Measurements from ENCODE around the gene NUAK2. TPM values are rescaled to one million over a fixed set of nuclear protein-coding genes. Genes with fewer than 3 reads are reported as not detected.
A peak's percentile ranks its signal among the peaks of the same experiment; 100 is the strongest.

The NUAK2 gene
- total and polyA plus RNA-seq, 4 donors: 1.3 to 2.4 (median 2.1) TPM

DNA sequence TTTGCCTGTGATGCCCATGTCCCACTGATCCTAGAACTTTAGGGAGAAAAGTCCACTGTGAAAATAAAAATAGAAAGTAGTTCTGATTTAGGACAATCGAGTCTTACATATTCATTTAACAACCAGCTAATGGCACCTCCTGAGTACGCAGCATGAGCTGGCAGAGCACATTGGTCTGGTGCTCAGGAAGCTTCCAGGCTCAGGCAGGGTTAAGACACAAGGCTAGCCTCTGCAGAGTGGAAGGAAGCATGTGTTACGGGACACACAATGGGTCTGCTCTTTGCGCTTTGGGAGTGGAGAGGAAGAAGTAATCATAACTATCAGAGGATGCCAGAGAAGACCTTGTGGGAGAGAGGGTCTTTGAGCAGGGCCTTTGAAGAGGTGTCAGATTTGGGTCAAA, 39.3 kb upstream of the NUAK2 start:
- TF ChIP-seq, protein P1, sequence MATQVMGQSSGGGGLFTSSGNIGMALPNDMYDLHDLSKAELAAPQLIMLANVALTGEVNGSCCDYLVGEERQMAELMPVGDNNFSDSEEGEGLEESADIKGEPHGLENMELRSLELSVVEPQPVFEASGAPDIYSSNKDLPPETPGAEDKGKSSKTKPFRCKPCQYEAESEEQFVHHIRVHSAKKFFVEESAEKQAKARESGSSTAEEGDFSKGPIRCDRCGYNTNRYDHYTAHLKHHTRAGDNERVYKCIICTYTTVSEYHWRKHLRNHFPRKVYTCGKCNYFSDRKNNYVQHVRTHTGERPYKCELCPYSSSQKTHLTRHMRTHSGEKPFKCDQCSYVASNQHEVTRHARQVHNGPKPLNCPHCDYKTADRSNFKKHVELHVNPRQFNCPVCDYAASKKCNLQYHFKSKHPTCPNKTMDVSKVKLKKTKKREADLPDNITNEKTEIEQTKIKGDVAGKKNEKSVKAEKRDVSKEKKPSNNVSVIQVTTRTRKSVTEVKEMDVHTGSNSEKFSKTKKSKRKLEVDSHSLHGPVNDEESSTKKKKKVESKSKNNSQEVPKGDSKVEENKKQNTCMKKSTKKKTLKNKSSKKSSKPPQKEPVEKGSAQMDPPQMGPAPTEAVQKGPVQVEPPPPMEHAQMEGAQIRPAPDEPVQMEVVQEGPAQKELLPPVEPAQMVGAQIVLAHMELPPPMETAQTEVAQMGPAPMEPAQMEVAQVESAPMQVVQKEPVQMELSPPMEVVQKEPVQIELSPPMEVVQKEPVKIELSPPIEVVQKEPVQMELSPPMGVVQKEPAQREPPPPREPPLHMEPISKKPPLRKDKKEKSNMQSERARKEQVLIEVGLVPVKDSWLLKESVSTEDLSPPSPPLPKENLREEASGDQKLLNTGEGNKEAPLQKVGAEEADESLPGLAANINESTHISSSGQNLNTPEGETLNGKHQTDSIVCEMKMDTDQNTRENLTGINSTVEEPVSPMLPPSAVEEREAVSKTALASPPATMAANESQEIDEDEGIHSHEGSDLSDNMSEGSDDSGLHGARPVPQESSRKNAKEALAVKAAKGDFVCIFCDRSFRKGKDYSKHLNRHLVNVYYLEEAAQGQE (IDR thresholded peaks at IDR 0.05): no peak
- TF ChIP-seq, protein P2, sequence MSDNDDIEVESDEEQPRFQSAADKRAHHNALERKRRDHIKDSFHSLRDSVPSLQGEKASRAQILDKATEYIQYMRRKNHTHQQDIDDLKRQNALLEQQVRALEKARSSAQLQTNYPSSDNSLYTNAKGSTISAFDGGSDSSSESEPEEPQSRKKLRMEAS (IDR thresholded peaks at IDR 0.05): peak; percentile 24
- no peak overlapping the region for H3K27ac ChIP-seq (ENCODE audit: low read depth in 1 of 2, low read length in 2 of 2)
- no peaks in the 10 kb centered on the region for H3K4me1 ChIP-seq (ENCODE audit: control insufficient read depth in 4 of 4, insufficient read depth in 4 of 4, low read length in 3 of 4)
- no peak overlapping the region for H3K9ac ChIP-seq (ENCODE audit: low read depth in 1 of 2, low read length in 2 of 2)
- H3K9me3 ChIP-seq (ENCODE audit: control insufficient read depth in 4 of 4, low read length in 3 of 4): no peaks in the 10 kb centered on the region
- H3K36me3 ChIP-seq (ENCODE audit: control insufficient read depth in 4 of 4, insufficient read depth in 3 of 4, low read depth in 1 of 4, low read length in 3 of 4): no peaks in the 10 kb centered on the region
- no peak for DNase-seq (ENCODE audit: low spot score)
- peaks cover 0 to 13% (median 3%) of the 10 kb centered on the region in 4 donors for H3K27me3 ChIP-seq (ENCODE audit: control insufficient read depth in 4 of 4, insufficient read depth in 4 of 4, low read length in 3 of 4)
- 80% methylated on average over 4 of the region's 4 CpGs for WGBS
- H3K4me3 ChIP-seq (ENCODE audit: low read depth in 1 of 3, low read length in 3 of 3): no peak overlapping the region

DNA sequence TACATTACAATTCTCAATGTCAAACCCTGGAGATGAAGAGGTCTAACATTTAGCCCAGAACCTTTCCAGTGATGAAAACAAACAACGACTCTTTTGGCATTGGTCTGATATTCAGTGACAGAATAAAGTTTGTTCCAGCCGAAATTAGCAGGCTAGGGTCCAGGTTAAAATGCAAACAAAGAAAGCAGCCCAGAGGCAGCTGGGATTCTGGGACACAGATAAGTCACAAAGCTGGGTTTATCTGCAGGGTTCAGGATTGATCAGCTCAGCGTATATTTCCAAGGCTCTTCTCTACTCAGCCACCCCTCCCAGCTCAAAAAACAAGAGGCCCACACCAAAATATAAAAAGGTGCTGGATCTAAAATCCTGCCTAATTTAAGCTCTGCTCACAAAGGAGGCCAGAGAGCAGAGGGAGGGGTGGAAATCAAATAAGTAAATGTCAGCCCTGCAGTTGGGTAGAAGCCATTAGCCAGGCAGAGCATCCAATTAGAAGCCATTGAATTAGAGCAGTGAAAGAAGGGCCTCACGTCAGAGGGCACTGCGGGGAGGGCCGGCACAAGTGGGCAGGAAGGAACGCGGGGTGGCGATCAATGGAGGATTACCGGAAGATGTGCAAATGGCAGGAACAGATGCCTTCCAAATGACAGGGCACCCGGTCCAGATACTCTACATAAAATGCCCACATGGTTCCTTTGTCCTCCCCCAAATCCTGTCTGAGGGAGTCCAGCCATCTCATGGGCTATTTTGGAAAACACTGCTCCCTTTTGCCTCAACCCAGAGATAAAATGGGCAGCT, 38.4 kb upstream of the NUAK2 start:
- Histone ChIP-seq H3K36me3 (ENCODE audit: control insufficient read depth in 4 of 4, insufficient read depth in 3 of 4, low read depth in 1 of 4, low read length in 3 of 4) (no peaks in the 10 kb centered on the region), H3K4me1 (ENCODE audit: control insufficient read depth in 4 of 4, insufficient read depth in 4 of 4, low read length in 3 of 4) (no peaks in the 10 kb centered on the region), H3K27ac (ENCODE audit: low read depth in 1 of 2, low read length in 2 of 2) (no peak overlapping the region), H3K9ac (ENCODE audit: low read depth in 1 of 2, low read length in 2 of 2) (no peak overlapping the region), H3K4me3 (ENCODE audit: low read depth in 1 of 3, low read length in 3 of 3) (no peak overlapping the region), H3K27me3 (ENCODE audit: control insufficient read depth in 4 of 4, insufficient read depth in 4 of 4, low read length in 3 of 4) (peaks cover 0 to 13% (median 5%) of the 10 kb centered on the region in 4 donors), H3K9me3 (ENCODE audit: control insufficient read depth in 4 of 4, low read length in 3 of 4) (no peaks in the 10 kb centered on the region)
- TF ChIP-seq, protein P2 (IDR thresholded peaks at IDR 0.05): no peak
- TF ChIP-seq HNF4G (IDR thresholded peaks at IDR 0.05) (no peak), SP1 (IDR thresholded peaks at IDR 0.05) (no peak), RXRA (IDR thresholded peaks at IDR 0.05) (no peak), FOXA1 (IDR thresholded peaks at IDR 0.05) (no peak)
- TF ChIP-seq, protein P3, sequence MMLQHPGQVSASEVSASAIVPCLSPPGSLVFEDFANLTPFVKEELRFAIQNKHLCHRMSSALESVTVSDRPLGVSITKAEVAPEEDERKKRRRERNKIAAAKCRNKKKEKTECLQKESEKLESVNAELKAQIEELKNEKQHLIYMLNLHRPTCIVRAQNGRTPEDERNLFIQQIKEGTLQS (IDR thresholded peaks at IDR 0.05): no peak
- TF ChIP-seq, protein P1 (IDR thresholded peaks at IDR 0.05): no peak
- DNase-seq (ENCODE audit: low spot score): no peak
- WGBS: 49% methylated on average over 11 of the region's 11 CpGs
